Bronchial epithelial cell (primary cell): ENCODE data around the gene GRIK4. TPM values are rescaled to one million over a fixed set of nuclear protein-coding genes. Genes with fewer than 3 reads are reported as not detected.

ENCODE experiments used
- DNase-seq: peaks from one replicate; pipeline ENCODE4 v3.0.0-alpha.2; 2010; ENCODE audit warnings: low read depth
- FAIRE-seq: peaks from 2 replicates; lab custom pipeline; 2011; peaks lifted over from hg19 to GRCh38; lab: Jason Lieb, UNC
- H3K27me3 ChIP-seq: 2 replicates; pipeline ENCODE4 v1.5.1; 2011; ENCODE audit warnings: low read length; ENCODE audit not compliant: control insufficient read depth, insufficient read depth
- H3K36me3 ChIP-seq: 2 replicates; pipeline ENCODE4 v1.5.1; 2011; ENCODE audit warnings: low read length; ENCODE audit not compliant: control insufficient read depth, insufficient read depth
- H3K4me3 ChIP-seq: 2 replicates; pipeline ENCODE4 v1.5.1; 2011; ENCODE audit warnings: mild to moderate bottlenecking, low read depth, low read length, control low read depth
- total RNA-seq: library from RNA; depleted of rRNA; stranded (reverse); fragments of >200 nt; gene quantifications from 2 replicates; pipeline ENCODE4 v1.2.1, GENCODE V29; 2014
- TF ChIP-seq, protein P1 (sequence below): IDR thresholded peaks from 2 replicates; pipeline ENCODE4 v1.5.1; 2011; ENCODE audit warnings: mild to moderate bottlenecking, moderate library complexity, low read length, control low read depth, inconsistent platforms; ENCODE audit not compliant: insufficient read depth, severe bottlenecking

The GRIK4 gene
- total RNA-seq, 1 donor from 2014 or later, result not detected

DNA sequence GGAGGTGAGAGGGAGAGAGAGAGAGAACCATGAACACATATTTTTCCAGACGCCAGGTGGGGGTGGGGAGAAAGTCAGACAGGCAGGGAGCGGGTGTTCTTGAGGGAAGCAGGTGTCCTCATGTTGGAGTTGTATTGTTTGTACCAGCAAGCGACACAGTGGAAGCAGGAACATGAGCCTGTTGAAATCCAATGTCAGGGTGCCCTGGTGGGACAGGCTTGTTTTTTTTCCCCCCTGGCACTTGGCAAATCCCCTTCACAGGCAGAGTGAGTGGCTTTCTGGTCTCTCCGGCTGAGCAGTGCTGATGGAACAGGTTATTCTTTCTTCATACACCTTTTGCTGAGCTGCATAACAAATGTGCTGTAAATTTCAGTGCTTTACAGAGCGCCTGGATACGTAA, 125.6 kb downstream of the GRIK4 start:
- DNase-seq, result no peak
- no peak overlapping the region for H3K4me3 ChIP-seq
- TF ChIP-seq, protein P1, sequence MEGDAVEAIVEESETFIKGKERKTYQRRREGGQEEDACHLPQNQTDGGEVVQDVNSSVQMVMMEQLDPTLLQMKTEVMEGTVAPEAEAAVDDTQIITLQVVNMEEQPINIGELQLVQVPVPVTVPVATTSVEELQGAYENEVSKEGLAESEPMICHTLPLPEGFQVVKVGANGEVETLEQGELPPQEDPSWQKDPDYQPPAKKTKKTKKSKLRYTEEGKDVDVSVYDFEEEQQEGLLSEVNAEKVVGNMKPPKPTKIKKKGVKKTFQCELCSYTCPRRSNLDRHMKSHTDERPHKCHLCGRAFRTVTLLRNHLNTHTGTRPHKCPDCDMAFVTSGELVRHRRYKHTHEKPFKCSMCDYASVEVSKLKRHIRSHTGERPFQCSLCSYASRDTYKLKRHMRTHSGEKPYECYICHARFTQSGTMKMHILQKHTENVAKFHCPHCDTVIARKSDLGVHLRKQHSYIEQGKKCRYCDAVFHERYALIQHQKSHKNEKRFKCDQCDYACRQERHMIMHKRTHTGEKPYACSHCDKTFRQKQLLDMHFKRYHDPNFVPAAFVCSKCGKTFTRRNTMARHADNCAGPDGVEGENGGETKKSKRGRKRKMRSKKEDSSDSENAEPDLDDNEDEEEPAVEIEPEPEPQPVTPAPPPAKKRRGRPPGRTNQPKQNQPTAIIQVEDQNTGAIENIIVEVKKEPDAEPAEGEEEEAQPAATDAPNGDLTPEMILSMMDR, result no peak
- peaks cover 2% of the 10 kb centered on the region for H3K27me3 ChIP-seq
- no peaks in the 10 kb centered on the region for H3K36me3 ChIP-seq
- no peak for FAIRE-seq

DNA sequence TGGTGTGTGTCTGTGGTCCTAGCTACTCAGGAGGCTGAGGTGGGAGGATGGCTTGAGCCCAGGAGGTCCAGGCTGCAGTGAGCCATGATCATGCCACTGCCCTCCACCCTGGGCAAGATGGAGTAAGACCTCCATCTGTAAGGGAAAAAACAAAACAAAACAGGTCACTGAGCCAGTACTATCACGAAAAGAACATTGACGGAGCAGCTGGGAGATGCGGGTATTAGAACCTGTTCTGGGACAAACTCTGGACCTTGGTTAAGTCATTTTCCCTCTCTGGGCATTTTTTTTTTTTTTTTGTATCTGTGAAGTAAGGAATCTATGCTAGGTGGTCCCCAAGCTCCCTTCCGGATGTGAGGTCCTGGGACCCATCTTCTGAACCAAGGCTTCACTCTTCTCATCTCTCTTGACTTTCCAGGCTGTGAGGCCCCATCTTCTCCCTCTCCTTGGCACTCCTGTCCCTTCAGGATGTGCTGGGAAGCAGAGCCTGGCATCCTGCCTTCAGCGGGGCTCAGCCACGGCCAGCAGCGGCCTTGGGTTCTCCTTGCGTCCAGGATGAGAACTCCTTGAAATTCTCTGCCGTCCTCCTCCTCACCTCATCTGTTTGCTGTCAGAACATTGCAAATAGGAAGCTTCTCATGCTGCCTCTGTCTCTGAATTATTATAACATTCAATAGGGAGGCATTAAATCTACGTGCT, 130.8 kb downstream of the GRIK4 start:
- Histone ChIP-seq H3K36me3 (no peaks in the 10 kb centered on the region), H3K27me3 (peaks cover 1% of the 10 kb centered on the region), H3K4me3 (no peak overlapping the region)
- no peak for DNase-seq
- TF ChIP-seq, protein P1, result no peak
- no peak for FAIRE-seq

DNA sequence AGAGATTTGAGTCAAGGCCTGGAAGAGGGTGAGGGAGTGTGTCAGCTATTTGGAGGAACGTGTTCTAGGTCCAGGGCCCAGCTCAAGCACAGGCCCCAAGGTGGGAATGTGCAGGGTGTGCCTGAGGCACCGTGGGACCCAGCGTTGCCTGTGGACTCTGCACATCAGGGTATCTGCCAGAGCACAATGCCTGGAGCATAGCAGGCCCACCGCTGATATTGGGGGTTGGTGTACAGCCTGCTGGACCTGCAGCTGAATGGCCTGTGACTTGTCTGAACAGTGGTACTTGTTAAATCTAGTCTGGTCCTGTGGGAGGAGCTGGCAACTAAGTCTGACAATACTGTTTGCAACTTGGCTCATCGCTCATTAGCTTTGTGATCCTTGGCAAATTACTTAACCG, 131.7 kb downstream of the GRIK4 start:
- no peak overlapping the region for H3K4me3 ChIP-seq
- H3K36me3 ChIP-seq, result no peaks in the 10 kb centered on the region
- FAIRE-seq (peak; percentile 60), DNase-seq (no peak)
- TF ChIP-seq, protein P1, result no peak
- H3K27me3 ChIP-seq, result peaks cover 1% of the 10 kb centered on the region

DNA sequence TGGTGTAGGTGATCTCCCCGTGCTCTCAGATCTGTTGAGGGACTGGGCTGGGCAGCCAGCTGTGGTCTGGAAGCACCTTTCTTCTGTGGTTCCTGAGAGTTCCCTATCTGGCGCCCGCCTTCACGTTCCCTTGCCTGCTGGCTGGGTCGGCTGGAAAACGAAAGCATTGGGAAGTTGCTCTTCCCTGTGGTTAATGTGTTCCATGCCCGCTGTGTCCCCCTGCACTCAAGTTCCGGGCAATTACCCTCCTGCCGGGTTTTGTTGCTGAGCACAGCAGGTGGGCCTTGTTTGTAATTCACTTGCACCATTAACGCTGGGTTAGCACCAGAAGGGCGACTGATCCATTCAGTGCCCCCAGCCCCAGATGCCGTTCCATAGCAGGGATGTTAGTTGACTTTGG, 134.1 kb downstream of the GRIK4 start:
- peaks cover 5% of the 10 kb centered on the region for H3K27me3 ChIP-seq
- no peaks in the 10 kb centered on the region for H3K36me3 ChIP-seq
- no peak overlapping the region for H3K4me3 ChIP-seq
- FAIRE-seq, result no peak
- TF ChIP-seq, protein P1, result no peak
- DNase-seq, result no peak

DNA sequence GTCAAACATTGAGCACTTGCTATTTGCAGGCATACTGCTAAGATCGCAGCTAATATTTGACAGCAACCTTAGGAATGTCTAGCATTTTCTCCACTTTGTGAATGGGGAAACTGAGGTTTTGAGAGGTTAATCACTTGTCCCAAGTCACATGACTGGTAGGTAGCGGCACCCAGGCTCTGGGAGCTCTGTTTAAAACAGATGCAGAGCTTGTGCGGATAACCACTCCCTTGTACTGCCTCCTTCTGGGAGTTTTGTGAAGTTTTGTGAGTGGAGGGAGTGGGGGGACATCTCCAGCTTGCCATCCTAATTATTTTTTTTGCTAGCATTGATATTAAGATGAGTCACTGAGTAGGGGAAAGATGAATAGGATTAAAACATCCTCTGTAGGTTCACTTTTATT, 134.7 kb downstream of the GRIK4 start:
- TF ChIP-seq, protein P1, result no peak
- Histone ChIP-seq H3K4me3 (no peak overlapping the region), H3K36me3 (no peaks in the 10 kb centered on the region), H3K27me3 (peaks cover 5% of the 10 kb centered on the region)
- no peak for FAIRE-seq
- DNase-seq, result no peak

DNA sequence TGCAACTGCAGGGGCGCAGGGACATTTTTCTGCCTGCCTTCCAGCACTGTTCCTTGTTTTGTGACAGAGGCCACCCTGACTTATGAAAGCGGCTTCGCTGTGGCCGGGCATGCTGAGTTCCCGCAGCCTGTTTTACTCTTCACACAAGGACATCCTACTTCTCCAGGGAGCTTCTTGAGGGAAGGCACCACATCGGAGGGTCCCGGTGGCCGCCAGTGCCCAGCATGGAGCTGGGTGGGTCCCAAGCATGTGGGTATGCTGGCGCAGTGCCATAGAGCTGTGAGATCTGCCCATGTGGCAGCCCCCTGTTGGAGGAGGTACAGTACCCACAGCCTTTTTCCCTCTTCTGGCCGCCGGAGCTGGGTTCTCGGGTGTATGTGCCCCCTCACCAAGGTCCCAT, 136.1 kb downstream of the GRIK4 start:
- H3K4me3 ChIP-seq, result no peak overlapping the region
- peaks cover 5% of the 10 kb centered on the region for H3K27me3 ChIP-seq
- no peak for FAIRE-seq
- DNase-seq, result no peak
- TF ChIP-seq, protein P1, result no peak
- H3K36me3 ChIP-seq, result no peaks in the 10 kb centered on the region
